ENCODE data around the gene ARPC1A. TPM values are rescaled to one million over a fixed set of nuclear protein-coding genes. Genes with fewer than 3 reads are reported as not detected.
"Not testable (repeated sequence)": the region's sequence is repeated elsewhere in the genome, so short reads cannot be mapped to it uniquely, and the experiment has no call there.

The ARPC1A gene
- total RNA-seq, 1 donor from 2014 or later = 143 TPM

DNA sequence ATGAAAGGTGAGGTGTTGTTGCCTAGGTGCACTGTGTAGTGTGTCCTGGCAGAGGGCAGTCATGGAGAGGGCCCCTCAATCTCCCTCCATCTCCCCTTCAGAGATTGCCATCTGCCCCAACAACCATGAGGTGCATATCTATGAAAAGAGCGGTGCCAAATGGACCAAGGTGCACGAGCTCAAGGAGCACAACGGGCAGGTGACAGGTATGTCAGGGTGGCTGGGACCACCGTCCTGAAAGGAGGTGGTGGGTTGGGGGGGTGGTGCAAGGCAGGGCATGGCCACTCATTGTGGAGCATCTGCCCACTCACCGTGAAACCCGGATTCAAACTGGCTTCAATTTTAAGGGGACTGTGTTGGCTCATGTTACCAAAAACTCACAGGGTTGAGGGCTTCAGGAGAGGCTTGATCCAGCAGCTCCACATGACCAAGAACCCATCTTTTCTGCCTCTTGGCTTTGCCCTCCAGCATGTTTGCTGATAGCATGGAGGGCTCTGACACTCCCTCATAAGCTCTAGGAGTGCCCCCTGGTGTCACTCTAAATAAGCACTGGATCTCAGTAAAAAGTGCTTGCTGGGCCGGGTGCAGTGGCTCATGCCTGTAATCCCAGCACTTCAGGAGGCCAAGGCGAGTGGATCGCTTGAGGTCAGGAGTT, 61.0 kb downstream of the ARPC1A start:
- no peaks in the 10 kb centered on the region for H3K4me1 Mint-ChIP-seq
- H3K36me3 Mint-ChIP-seq = peaks cover 2% of the 10 kb centered on the region
- TF ChIP-seq, protein P1, sequence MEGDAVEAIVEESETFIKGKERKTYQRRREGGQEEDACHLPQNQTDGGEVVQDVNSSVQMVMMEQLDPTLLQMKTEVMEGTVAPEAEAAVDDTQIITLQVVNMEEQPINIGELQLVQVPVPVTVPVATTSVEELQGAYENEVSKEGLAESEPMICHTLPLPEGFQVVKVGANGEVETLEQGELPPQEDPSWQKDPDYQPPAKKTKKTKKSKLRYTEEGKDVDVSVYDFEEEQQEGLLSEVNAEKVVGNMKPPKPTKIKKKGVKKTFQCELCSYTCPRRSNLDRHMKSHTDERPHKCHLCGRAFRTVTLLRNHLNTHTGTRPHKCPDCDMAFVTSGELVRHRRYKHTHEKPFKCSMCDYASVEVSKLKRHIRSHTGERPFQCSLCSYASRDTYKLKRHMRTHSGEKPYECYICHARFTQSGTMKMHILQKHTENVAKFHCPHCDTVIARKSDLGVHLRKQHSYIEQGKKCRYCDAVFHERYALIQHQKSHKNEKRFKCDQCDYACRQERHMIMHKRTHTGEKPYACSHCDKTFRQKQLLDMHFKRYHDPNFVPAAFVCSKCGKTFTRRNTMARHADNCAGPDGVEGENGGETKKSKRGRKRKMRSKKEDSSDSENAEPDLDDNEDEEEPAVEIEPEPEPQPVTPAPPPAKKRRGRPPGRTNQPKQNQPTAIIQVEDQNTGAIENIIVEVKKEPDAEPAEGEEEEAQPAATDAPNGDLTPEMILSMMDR (IDR thresholded peaks at IDR 0.05) = peak; percentile 19
- TF ChIP-seq EZH2 (IDR thresholded peaks at IDR 0.05) (no peak), EZH2phosphoT487 (IDR thresholded peaks at IDR 0.05) (no peak)
- no peaks in the 10 kb centered on the region for H3K9me3 Mint-ChIP-seq
- Histone ChIP-seq H3K4me3 (no peak overlapping the region), H3K9me3 (ENCODE audit: low read depth) (no peaks in the 10 kb centered on the region), H2AFZ (replicated peaks) (no peak overlapping the region), H4K20me1 (ENCODE audit: low read depth) (no peaks in the 10 kb centered on the region), H3K36me3 (no peaks in the 10 kb centered on the region), H3K79me2 (ENCODE audit: low read depth) (no peaks in the 10 kb centered on the region), H3K27ac (no peak overlapping the region), H3K9ac (no peak overlapping the region), H3K4me2 (no peak overlapping the region), H3K4me1 (no peaks in the 10 kb centered on the region), H3F3A (ENCODE audit: low read depth) (peaks cover 7% of the 10 kb centered on the region), H3K27me3 (no peaks in the 10 kb centered on the region)
- H3K27ac Mint-ChIP-seq = no peak overlapping the region
- H3K27me3 Mint-ChIP-seq (ENCODE audit: insufficient read depth, low read depth) = peaks cover 2% of the 10 kb centered on the region
- DNase-seq (ENCODE audit: low spot score) = no peak
- no peak overlapping the region for H3K4me3 Mint-ChIP-seq

- not testable (repeated sequence) for H3K27ac ChIP-seq; H3K36me3 ChIP-seq; H3K4me3 ChIP-seq; DNase-seq (ENCODE audit: low spot score); H2AFZ ChIP-seq (replicated peaks); H4K20me1 ChIP-seq (ENCODE audit: low read depth); H3K4me3 Mint-ChIP-seq; H3K27me3 Mint-ChIP-seq (ENCODE audit: insufficient read depth, low read depth); H3K4me1 ChIP-seq; H3K36me3 Mint-ChIP-seq; H3K79me2 ChIP-seq (ENCODE audit: low read depth); H3K9ac ChIP-seq; H3K27ac Mint-ChIP-seq; H3K9me3 Mint-ChIP-seq; H3K4me2 ChIP-seq; H3K4me1 Mint-ChIP-seq; H3K27me3 ChIP-seq; H3K9me3 ChIP-seq (ENCODE audit: low read depth)
- peaks cover 12% of the 10 kb centered on the region for H3F3A ChIP-seq (ENCODE audit: low read depth)
These were observed 61.5 kb downstream of the ARPC1A start for GRCh38 chr7:99387239-99387635.

- H3K4me1 Mint-ChIP-seq = no peaks in the 10 kb centered on the region
- no peak for DNase-seq (ENCODE audit: low spot score)
- Histone ChIP-seq H3K4me1 (no peaks in the 10 kb centered on the region), H3K27ac (no peak overlapping the region), H4K20me1 (ENCODE audit: low read depth) (no peaks in the 10 kb centered on the region), H3K79me2 (ENCODE audit: low read depth) (no peaks in the 10 kb centered on the region), H3K4me2 (no peak overlapping the region), H2AFZ (replicated peaks) (no peak overlapping the region), H3K36me3 (no peaks in the 10 kb centered on the region), H3K9me3 (ENCODE audit: low read depth) (no peaks in the 10 kb centered on the region), H3K27me3 (no peaks in the 10 kb centered on the region), H3F3A (ENCODE audit: low read depth) (peaks cover 19% of the 10 kb centered on the region), H3K4me3 (no peak overlapping the region), H3K9ac (no peak overlapping the region)
- no peak overlapping the region for H3K4me3 Mint-ChIP-seq
- H3K9me3 Mint-ChIP-seq = no peaks in the 10 kb centered on the region
- H3K36me3 Mint-ChIP-seq = peaks cover 3% of the 10 kb centered on the region
- peaks cover 2% of the 10 kb centered on the region for H3K27me3 Mint-ChIP-seq (ENCODE audit: insufficient read depth, low read depth)
- H3K27ac Mint-ChIP-seq = no peak overlapping the region
- TF ChIP-seq, protein P1 (IDR thresholded peaks at IDR 0.05) = no peak
- TF ChIP-seq EZH2 (IDR thresholded peaks at IDR 0.05) (no peak), EZH2phosphoT487 (IDR thresholded peaks at IDR 0.05) (no peak)
These were observed 62.2 kb downstream of the ARPC1A start for GRCh38 chr7:99387912-99388311.

DNA sequence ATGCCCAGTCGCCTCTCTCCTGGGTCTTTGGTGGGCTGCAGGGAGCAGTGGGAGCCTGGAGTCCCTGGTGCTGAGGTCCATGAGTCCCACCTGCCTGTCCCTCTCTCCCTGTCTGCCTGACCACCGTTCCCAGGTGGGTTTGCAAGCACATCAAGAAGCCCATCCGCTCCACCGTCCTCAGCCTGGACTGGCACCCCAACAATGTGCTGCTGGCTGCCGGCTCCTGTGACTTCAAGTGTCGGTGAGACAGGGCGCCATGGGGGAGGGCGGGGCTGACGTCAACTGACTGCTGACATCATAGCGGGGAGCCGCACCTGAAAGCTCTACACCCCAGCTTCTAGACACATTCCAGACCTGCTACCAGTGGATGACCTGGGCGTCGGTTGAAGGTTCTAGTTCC, 64.1 kb downstream of the ARPC1A start:
- Histone ChIP-seq H3K9ac (no peak overlapping the region), H3K27me3 (no peaks in the 10 kb centered on the region), H3K27ac (no peak overlapping the region), H2AFZ (replicated peaks) (no peak overlapping the region), H3K9me3 (ENCODE audit: low read depth) (no peaks in the 10 kb centered on the region), H3K4me3 (no peak overlapping the region), H4K20me1 (ENCODE audit: low read depth) (peaks cover 13% of the 10 kb centered on the region), H3F3A (ENCODE audit: low read depth) (peaks cover 37% of the 10 kb centered on the region), H3K36me3 (no peaks in the 10 kb centered on the region), H3K79me2 (ENCODE audit: low read depth) (no peaks in the 10 kb centered on the region), H3K4me2 (no peak overlapping the region), H3K4me1 (peaks cover 8% of the 10 kb centered on the region)
- Mint-ChIP-seq H3K36me3 (peaks cover 5% of the 10 kb centered on the region), H3K4me1 (peaks cover 10% of the 10 kb centered on the region), H3K27ac (no peak overlapping the region), H3K4me3 (no peak overlapping the region), H3K9me3 (no peaks in the 10 kb centered on the region), H3K27me3 (ENCODE audit: insufficient read depth, low read depth) (peaks cover 6% of the 10 kb centered on the region)
- DNase-seq (ENCODE audit: low spot score) = no peak
- TF ChIP-seq, protein P1 (IDR thresholded peaks at IDR 0.05) = no peak
- TF ChIP-seq EZH2phosphoT487 (IDR thresholded peaks at IDR 0.05) = no peak
- TF ChIP-seq EZH2 (IDR thresholded peaks at IDR 0.05) = no peak
